Osteoblast (primary cell): ENCODE data around the gene WWOX. TPM values are rescaled to one million over a fixed set of nuclear protein-coding genes. Genes with fewer than 3 reads are reported as not detected.

Experiments
- DNase-seq: peaks from one replicate; pipeline ENCODE4 v3.0.0; 2011; ENCODE audit warnings: low spot score, mixed read lengths; ENCODE audit not compliant: insufficient read length; ENCODE audit errors: missing footprints
- H2AFZ ChIP-seq: 2 replicates; pipeline ENCODE4 v1.6.0; 2011; ENCODE audit warnings: mild to moderate bottlenecking, low read length
- H3K27ac ChIP-seq: 2 replicates; pipeline ENCODE4 v1.5.1; 2011; ENCODE audit warnings: mild to moderate bottlenecking, low read depth, low read length, moderate library complexity
- H3K27me3 ChIP-seq: 2 replicates; pipeline ENCODE4 v1.6.0; 2012; ENCODE audit warnings: mild to moderate bottlenecking, control low read depth, inconsistent platforms, low read length, moderate library complexity; ENCODE audit not compliant: insufficient read depth
- H3K36me3 ChIP-seq: 2 replicates; pipeline ENCODE4 v1.5.1; 2011; ENCODE audit warnings: mild to moderate bottlenecking, low read length, control low read depth, moderate library complexity; ENCODE audit not compliant: insufficient read depth
- H3K4me1 ChIP-seq: 2 replicates; pipeline ENCODE4 v1.5.1; 2011; ENCODE audit warnings: mild to moderate bottlenecking, low read length, control low read depth, moderate library complexity; ENCODE audit not compliant: insufficient read depth
- H3K4me2 ChIP-seq: 2 replicates; pipeline ENCODE4 v1.6.0; 2011; ENCODE audit warnings: mild to moderate bottlenecking, low read length; ENCODE audit not compliant: insufficient read depth
- H3K4me3 ChIP-seq: fragments of 200-600 bp; sonication (generic); 3 replicates; pipeline ENCODE4 v1.5.1; 2012; ENCODE audit warnings: mild to moderate bottlenecking, low read length, inconsistent platforms; ENCODE audit not compliant: insufficient read depth
- H3K79me2 ChIP-seq: 2 replicates; pipeline ENCODE4 v1.6.0; 2012; ENCODE audit warnings: mild to moderate bottlenecking, low read length, control low read depth, inconsistent platforms; ENCODE audit not compliant: insufficient read depth
- H3K9me3 ChIP-seq: 2 replicates; pipeline ENCODE4 v1.5.1; 2011; ENCODE audit warnings: low read depth, low read length, control low read depth
- H4K20me1 ChIP-seq: 2 replicates; pipeline ENCODE4 v1.6.0; 2012; ENCODE audit warnings: mild to moderate bottlenecking, low read length, control low read depth; ENCODE audit not compliant: insufficient read depth
- CTCF ChIP-seq: IDR thresholded peaks from 2 replicates; pipeline ENCODE4 v1.5.1; 2011; ENCODE audit warnings: mild to moderate bottlenecking, low read depth, low read length, moderate library complexity; ENCODE audit errors: extremely low read depth
- total RNA-seq: library from RNA; depleted of rRNA; stranded (reverse); fragments of >200 nt; gene quantifications from 2 replicates; pipeline ENCODE4 v1.2.3, GENCODE V29; 2012

WWOX gene
- total RNA-seq, 1 donor, result 23.9 TPM

GRCh38 chr16:78744099-78744498, 644.6 kb downstream of the WWOX start:
- Histone ChIP-seq H3K4me2 (no peak overlapping the region), H3K4me1 (no peaks in the 10 kb centered on the region), H3K27ac (no peak overlapping the region), H3K79me2 (no peaks in the 10 kb centered on the region), H3K27me3 (no peaks in the 10 kb centered on the region), H2AFZ (no peak overlapping the region), H3K9me3 (no peaks in the 10 kb centered on the region), H4K20me1 (no peaks in the 10 kb centered on the region), H3K4me3 (no peak overlapping the region), H3K36me3 (no peaks in the 10 kb centered on the region)
- DNase-seq, result no peak
- no peak for TF ChIP-seq CTCF

GRCh38 chr16:78744796-78745107, 645.3 kb downstream of the WWOX start:
- H2AFZ ChIP-seq, result no peak overlapping the region
- H4K20me1 ChIP-seq, result no peaks in the 10 kb centered on the region
- H3K9me3 ChIP-seq, result no peaks in the 10 kb centered on the region
- H3K4me3 ChIP-seq, result no peak overlapping the region
- peak; percentile 1 for DNase-seq
- no peak for TF ChIP-seq CTCF
- no peaks in the 10 kb centered on the region for H3K4me1 ChIP-seq
- H3K4me2 ChIP-seq, result no peak overlapping the region
- no peaks in the 10 kb centered on the region for H3K36me3 ChIP-seq
- no peak overlapping the region for H3K27ac ChIP-seq
- H3K27me3 ChIP-seq, result no peaks in the 10 kb centered on the region
- no peaks in the 10 kb centered on the region for H3K79me2 ChIP-seq

GRCh38 chr16:78745108-78746019, 645.9 kb downstream of the WWOX start:
- no peaks in the 10 kb centered on the region for H4K20me1 ChIP-seq
- no peak for TF ChIP-seq CTCF
- H3K4me2 ChIP-seq, result no peak overlapping the region
- H3K36me3 ChIP-seq, result no peaks in the 10 kb centered on the region
- H3K27me3 ChIP-seq, result no peaks in the 10 kb centered on the region
- H3K9me3 ChIP-seq, result no peaks in the 10 kb centered on the region
- no peaks in the 10 kb centered on the region for H3K79me2 ChIP-seq
- no peak overlapping the region for H3K27ac ChIP-seq
- no peak overlapping the region for H2AFZ ChIP-seq
- H3K4me3 ChIP-seq, result no peak overlapping the region
- no peaks in the 10 kb centered on the region for H3K4me1 ChIP-seq
- DNase-seq, result no peak

- no peaks in the 10 kb centered on the region for H3K79me2 ChIP-seq
Observed at GRCh38 chr16:78746718-78747117, 647.3 kb downstream of the WWOX start.

More at GRCh38 chr16:78746718-78747117, 647.3 kb downstream of the WWOX start:
- Histone ChIP-seq H2AFZ (no peak overlapping the region), H3K27me3 (no peaks in the 10 kb centered on the region), H3K27ac (no peak overlapping the region), H3K9me3 (no peaks in the 10 kb centered on the region), H4K20me1 (no peaks in the 10 kb centered on the region), H3K36me3 (no peaks in the 10 kb centered on the region), H3K4me1 (no peaks in the 10 kb centered on the region), H3K4me2 (no peak overlapping the region), H3K4me3 (no peak overlapping the region)
- TF ChIP-seq CTCF, result no peak
- no peak for DNase-seq
